GM13977 (cell line): ENCODE measurements around the gene CFP.

ENCODE experiments used
- DNase-seq: peaks from one replicate; pipeline ENCODE4 v3.0.0; 2012; ENCODE audit warnings: low spot score
- CTCF ChIP-seq: IDR thresholded peaks from 2 replicates; pipeline ENCODE4 v1.5.1; 2012; ENCODE audit warnings: mild to moderate bottlenecking, control low read depth; ENCODE audit not compliant: insufficient read depth; ENCODE audit errors: extremely low read depth, missing control alignments
- in situ Hi-C: fragments of 300-500 bp; cut with MboI; formaldehyde crosslinking; loops from one replicate; pipeline ENCODE4 v1.12.0; 2022; ENCODE audit warnings: low sequenced_read_pairs, low pct_unique_long_range_greater_than_20kb, mixed read lengths, inconsistent platforms; ENCODE audit not compliant: unreplicated experiment

CFP gene

GRCh38 chrX:47659421-47659726 is 29.6 kb upstream of the CFP start:
- DNase-seq = no peak
- no peak for TF ChIP-seq CTCF
- in situ Hi-C loops = no loop called here

GRCh38 chrX:47658684-47659420 is 29.1 kb upstream of the CFP start, which contains the start of gene UXT:
UXT (minus strand) TSS chrX:47659180; CDS start chrX:47658927, 253 bp downstream.
- DNase-seq = peak; percentile 82
- in situ Hi-C loops = no loop called here
- TF ChIP-seq CTCF = no peak

GRCh38 chrX:47658301-47658683 is 28.6 kb upstream of the CFP start:
- DNase-seq = no peak
- in situ Hi-C loops = no loop called here
- TF ChIP-seq CTCF = no peak

GRCh38 chrX:47651043-47651905 is 21.5 kb upstream of the CFP start:
- in situ Hi-C loops = no loop called here
- no peak for TF ChIP-seq CTCF

GRCh38 chrX:47650164-47651042 is 20.7 kb upstream of the CFP start, which contains the start of gene ELK1:
ELK1 (minus strand) TSS chrX:47650563; CDS start chrX:47641441, 9,122 bp downstream.
- TF ChIP-seq CTCF = no peak
- peak; percentile 86 for DNase-seq
- in situ Hi-C loops = no loop called here

More at GRCh38 chrX:47651043-47651905, 21.5 kb upstream of the CFP start:
- no peak for DNase-seq

- TF ChIP-seq CTCF = no peak
- no peak for DNase-seq
- in situ Hi-C loops = no loop called here
Observed at GRCh38 chrX:47649781-47650163, 20.0 kb upstream of the CFP start.
